GM12872 (cell line): ENCODE results near the gene GPC6.

Experiments
- CTCF ChIP-seq: IDR thresholded peaks from 3 replicates; pipeline ENCODE4 v1.5.1; 2011; ENCODE audit warnings: low read depth, mild to moderate bottlenecking, low read length, moderate library complexity; ENCODE audit not compliant: insufficient read depth

Gene GPC6

GRCh38 chr13:93473441-93474270 lies 247.0 kb downstream of the GPC6 start:
- TF ChIP-seq CTCF, result no peak

GRCh38 chr13:93476175-93476574 lies 249.6 kb downstream of the GPC6 start:
- TF ChIP-seq CTCF, result no peak

- TF ChIP-seq CTCF, result no peak
Measured at GRCh38 chr13:93477238-93477637, 250.6 kb downstream of the GPC6 start.

GRCh38 chr13:93480553-93481106 lies 254.0 kb downstream of the GPC6 start:
- TF ChIP-seq CTCF, result no peak

- TF ChIP-seq CTCF, result no peak
Measured at GRCh38 chr13:93496985-93497673, 270.5 kb downstream of the GPC6 start.

GRCh38 chr13:93499991-93500390 lies 273.4 kb downstream of the GPC6 start:
- no peak for TF ChIP-seq CTCF

- TF ChIP-seq CTCF, result no peak
Measured at GRCh38 chr13:93502071-93502470, 275.5 kb downstream of the GPC6 start.
